HUES48 (cell line): ENCODE results near the gene RPS26.
A peak's percentile ranks its signal among the peaks of the same experiment; 100 is the strongest.
"Not testable (repeated sequence)": the region's sequence is repeated elsewhere in the genome, so short reads cannot be mapped to it uniquely, and the experiment has no call there.

ENCODE experiments used
- H3K27ac ChIP-seq: one replicate; pipeline ENCODE4 v1.7.0; 2013; ENCODE audit warnings: low read depth, low read length, inconsistent platforms
- H3K27me3 ChIP-seq: 2 replicates; pipeline ENCODE4 v1.6.1; 2013; ENCODE audit warnings: mild to moderate bottlenecking, low read length; ENCODE audit not compliant: control insufficient read depth, insufficient read depth
- H3K36me3 ChIP-seq: 2 replicates; pipeline ENCODE4 v1.6.1; 2013; ENCODE audit warnings: low read length; ENCODE audit not compliant: control insufficient read depth, insufficient read depth
- H3K4me1 ChIP-seq: 2 replicates; pipeline ENCODE4 v1.6.1; 2013; ENCODE audit warnings: mild to moderate bottlenecking, low read length; ENCODE audit not compliant: control insufficient read depth, insufficient read depth
- H3K4me3 ChIP-seq: 2 replicates; pipeline ENCODE4 v1.5.1; 2013; ENCODE audit warnings: mild to moderate bottlenecking, low read depth, low read length
- H3K9ac ChIP-seq: 2 replicates; pipeline ENCODE4 v1.6.1; 2013; ENCODE audit warnings: mild to moderate bottlenecking, low read depth, low read length, moderate library complexity
- H3K9me3 ChIP-seq: 2 replicates; pipeline ENCODE4 v1.6.1; 2013; ENCODE audit warnings: low read length; ENCODE audit not compliant: control insufficient read depth, insufficient read depth

Gene RPS26

GRCh38 chr12:56041552-56042429, at the start of gene RPS26:
Gene RPS26 (plus strand): TSS chr12:56041918. CDS start chr12:56042167, 249 bp downstream.
- H3K9me3 ChIP-seq, result no peaks in the 10 kb centered on the region
- peak within 1 kb of the TSS; percentile 94 for H3K9ac ChIP-seq
- H3K27ac ChIP-seq, result peak within 1 kb of the TSS; percentile 94
- H3K4me1 ChIP-seq, result peaks cover 29% of the 10 kb centered on the region
- H3K27me3 ChIP-seq, result no peaks in the 10 kb centered on the region
- peaks cover 44% of the 10 kb centered on the region for H3K36me3 ChIP-seq
- H3K4me3 ChIP-seq, result peak within 1 kb of the TSS; percentile 80

GRCh38 chr12:55993230-55993853, 48.4 kb upstream of the RPS26 start:
- Histone ChIP-seq H3K4me3 (no peak overlapping the region), H3K9me3 (no peaks in the 10 kb centered on the region), H3K36me3 (peaks cover 63% of the 10 kb centered on the region), H3K4me1 (no peaks in the 10 kb centered on the region), H3K27me3 (no peaks in the 10 kb centered on the region), H3K9ac (no peak overlapping the region), H3K27ac (no peak overlapping the region)

DNA sequence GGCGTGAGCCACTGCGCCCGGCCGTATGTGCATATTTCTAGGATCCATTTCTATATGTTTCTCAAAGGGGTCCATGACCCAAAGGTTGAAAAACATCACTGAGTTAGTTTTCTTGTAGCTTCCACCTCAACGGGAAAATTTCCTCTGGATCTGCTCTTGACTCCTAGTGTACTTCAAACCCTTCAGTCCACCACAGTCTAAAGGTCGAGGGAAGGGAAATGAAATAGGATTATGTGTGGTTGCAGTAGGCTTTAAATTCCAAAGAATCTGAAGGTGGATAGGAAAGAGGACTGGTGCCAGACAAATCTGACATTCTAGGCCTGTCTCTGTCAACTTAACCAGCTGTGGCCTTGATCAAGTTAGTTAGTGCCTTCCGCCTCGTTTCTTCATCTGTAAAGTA, 46.4 kb upstream of the RPS26 start:
- H3K4me3 ChIP-seq, result no peak overlapping the region
- H3K36me3 ChIP-seq, result peaks cover 50% of the 10 kb centered on the region

GRCh38 chr12:55996201-55996714, 45.5 kb upstream of the RPS26 start:
- H3K4me3 ChIP-seq, result peak overlapping the region; percentile 85
- no peaks in the 10 kb centered on the region for H3K4me1 ChIP-seq
- H3K36me3 ChIP-seq, result peaks cover 41% of the 10 kb centered on the region
- peak overlapping the region; percentile 63 for H3K27ac ChIP-seq
- H3K9ac ChIP-seq, result no peak overlapping the region
- no peaks in the 10 kb centered on the region for H3K9me3 ChIP-seq
- no peaks in the 10 kb centered on the region for H3K27me3 ChIP-seq

More for the DNA sequence above, 46.4 kb upstream of the RPS26 start:
- Histone ChIP-seq H3K4me1 (no peaks in the 10 kb centered on the region), H3K9ac (no peak overlapping the region), H3K9me3 (no peaks in the 10 kb centered on the region), H3K27me3 (no peaks in the 10 kb centered on the region), H3K27ac (no peak overlapping the region)

DNA sequence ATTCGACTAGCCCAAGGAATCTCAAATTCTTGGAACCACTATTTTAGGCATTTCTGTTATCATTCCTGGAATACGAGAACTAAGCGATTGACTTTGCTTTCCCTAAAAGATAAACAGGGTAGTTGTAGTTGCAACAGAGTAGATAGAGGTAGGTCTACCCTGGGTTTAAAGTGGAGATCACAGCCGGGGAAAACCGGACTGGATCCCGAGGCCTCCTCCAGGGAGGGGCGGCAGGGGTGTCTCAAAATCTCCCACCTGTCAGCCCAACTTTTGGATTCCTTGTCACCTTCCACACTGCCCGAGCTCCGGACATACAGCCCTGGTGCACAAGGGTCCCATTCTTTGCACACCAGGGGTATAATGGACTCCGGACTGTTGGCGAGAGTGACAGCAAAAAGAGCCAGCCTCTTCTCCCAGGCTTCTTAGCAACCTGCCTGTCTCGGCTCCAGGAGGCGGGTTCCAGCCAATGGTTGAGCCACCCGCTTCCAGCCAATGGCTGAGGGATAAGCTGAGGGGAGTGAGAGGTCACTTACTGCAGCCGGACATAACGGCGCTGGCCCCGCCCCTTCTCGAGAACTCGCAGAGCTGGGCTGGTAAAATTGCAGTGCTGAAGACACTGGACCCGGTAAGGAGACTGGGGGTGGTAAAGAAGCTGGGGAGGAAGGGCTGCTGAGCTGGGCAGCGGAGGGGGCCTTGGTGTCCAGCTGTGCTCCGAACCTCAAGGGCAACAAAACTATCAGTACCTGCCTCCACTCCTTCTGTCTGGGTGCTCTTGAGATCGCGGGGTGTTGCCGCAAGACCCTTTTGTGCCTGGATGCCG, 44.8 kb upstream of the RPS26 start, which contains the start of gene SUOX:
SUOX (plus strand) TSS at position 562 of the 820 bp plus-strand sequence. CDS start 4,946 bp downstream, outside the sequence.
- Histone ChIP-seq H3K27me3 (no peaks in the 10 kb centered on the region), H3K4me1 (no peaks in the 10 kb centered on the region), H3K4me3 (peak within 1 kb of the TSS; percentile 85), H3K9me3 (no peaks in the 10 kb centered on the region), H3K9ac (peak within 1 kb of the TSS; percentile 66), H3K27ac (peak within 1 kb of the TSS; percentile 63), H3K36me3 (peaks cover 36% of the 10 kb centered on the region)

GRCh38 chr12:55997535-55997859, 44.2 kb upstream of the RPS26 start:
- peak overlapping the region; percentile 85 for H3K4me3 ChIP-seq
- peak overlapping the region; percentile 66 for H3K9ac ChIP-seq
- H3K9me3 ChIP-seq, result no peaks in the 10 kb centered on the region
- H3K36me3 ChIP-seq, result peaks cover 36% of the 10 kb centered on the region
- H3K4me1 ChIP-seq, result no peaks in the 10 kb centered on the region
- no peaks in the 10 kb centered on the region for H3K27me3 ChIP-seq
- H3K27ac ChIP-seq, result peak overlapping the region; percentile 38

GRCh38 chr12:55999522-55999921, 42.2 kb upstream of the RPS26 start:
- not testable (repeated sequence) for H3K27ac ChIP-seq, H3K4me3 ChIP-seq, H3K4me1 ChIP-seq, H3K9me3 ChIP-seq, H3K27me3 ChIP-seq, H3K9ac ChIP-seq
- peaks cover 33% of the 10 kb centered on the region for H3K36me3 ChIP-seq

GRCh38 chr12:55999999-56000540, 41.6 kb upstream of the RPS26 start:
- H3K4me3 ChIP-seq, H3K4me1 ChIP-seq, H3K27ac ChIP-seq, H3K9ac ChIP-seq, H3K9me3 ChIP-seq, H3K27me3 ChIP-seq: not testable (repeated sequence)
- peaks cover 33% of the 10 kb centered on the region for H3K36me3 ChIP-seq

DNA sequence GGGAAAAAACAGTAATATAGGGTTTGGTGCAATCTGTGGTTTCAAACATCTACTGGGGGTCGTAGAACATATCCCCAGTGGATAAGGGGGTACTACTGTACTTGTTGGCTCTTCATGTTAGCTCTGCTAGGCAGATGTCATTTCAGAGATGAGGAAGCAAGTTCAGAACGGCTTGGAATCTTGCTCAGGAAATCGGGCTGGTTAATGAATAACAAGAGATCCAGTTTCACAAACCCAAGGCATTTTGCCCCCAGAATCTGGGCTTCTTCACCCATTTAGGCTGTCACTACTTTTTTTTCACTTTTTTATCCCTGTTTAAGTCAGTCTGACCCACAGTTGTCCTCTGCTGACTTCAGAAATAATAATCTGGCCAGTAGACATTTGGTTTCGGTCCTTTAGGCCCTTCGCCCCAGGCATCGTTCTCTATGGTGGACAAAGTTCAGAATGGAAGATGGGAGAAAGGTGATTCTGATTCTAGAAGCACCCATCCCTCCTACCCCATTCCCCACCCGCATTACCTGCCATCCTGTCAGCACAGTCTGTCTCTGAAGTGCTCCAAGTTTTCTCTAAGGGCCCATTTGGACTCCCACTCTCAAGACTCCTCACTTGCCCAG, 40.1 kb upstream of the RPS26 start:
- Histone ChIP-seq H3K27ac (no peak overlapping the region), H3K4me1 (no peaks in the 10 kb centered on the region), H3K27me3 (no peaks in the 10 kb centered on the region), H3K4me3 (no peak overlapping the region), H3K9me3 (no peaks in the 10 kb centered on the region), H3K36me3 (peaks cover 30% of the 10 kb centered on the region), H3K9ac (no peak overlapping the region)

GRCh38 chr12:56003376-56003775, 38.3 kb upstream of the RPS26 start:
- not testable (repeated sequence) for H3K4me1 ChIP-seq, H3K9ac ChIP-seq, H3K27ac ChIP-seq, H3K4me3 ChIP-seq, H3K9me3 ChIP-seq, H3K27me3 ChIP-seq
- peaks cover 30% of the 10 kb centered on the region for H3K36me3 ChIP-seq
